Measurements from ENCODE around the gene USP28. TPM values are rescaled to one million over a fixed set of nuclear protein-coding genes. Genes with fewer than 3 reads are reported as not detected.
A peak's percentile ranks its signal among the peaks of the same experiment; 100 is the strongest.
"Not testable (repeated sequence)": the region's sequence is repeated elsewhere in the genome, so short reads cannot be mapped to it uniquely, and the experiment has no call there.

Gene USP28
- polyA plus RNA-seq, 1 experiment: 22.6 TPM

DNA sequence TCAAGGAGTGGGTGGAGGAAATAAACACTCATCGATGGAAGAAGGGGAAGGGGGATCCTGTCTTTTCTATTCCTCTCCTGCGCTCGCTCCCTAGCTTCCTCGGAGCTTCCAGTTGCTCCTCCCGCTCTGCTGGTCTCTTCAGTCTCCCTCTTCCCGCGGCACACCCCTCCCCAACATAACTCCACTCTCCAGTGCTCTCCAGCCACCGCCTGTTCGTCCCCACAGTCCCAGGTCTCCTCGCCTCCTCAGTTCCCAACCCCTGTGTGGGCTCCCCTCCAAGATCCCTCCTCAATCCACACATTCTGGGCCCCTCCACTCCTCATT lies 102.3 kb downstream of the USP28 start:
- no peak for DNase-seq (ENCODE audit: low read depth)
- ChIA-PET POLR2A (no interaction called here), CTCF (interaction anchor here (0.6 to 1.6 kb wide), 12 partner anchors 9 to 506 kb away, joined by 3 to 8 read pairs (median 3); no protein-coding TSS in a partner anchor)
- TF ChIP-seq CTCF (IDR thresholded peaks at IDR 0.05; ENCODE audit: insufficient read depth, low read depth, low read length): no peak
- Histone ChIP-seq H3K27me3 (ENCODE audit: control insufficient read depth, insufficient read depth, low read length) (peaks cover 4% of the 10 kb centered on the region), H3K36me3 (ENCODE audit: control insufficient read depth, insufficient read depth, low read length) (peaks cover 1% of the 10 kb centered on the region; the same call in 1 of the 2 replicates), H3K4me3 (ENCODE audit: low read depth, low read length) (peak overlapping the region; percentile 80)

- DNase-seq (ENCODE audit: low read depth): no peak
- H3K4me3 ChIP-seq (ENCODE audit: low read depth, low read length): no peak overlapping the region
- POLR2A ChIA-PET: no interaction called here
- peaks cover 4% of the 10 kb centered on the region for H3K27me3 ChIP-seq (ENCODE audit: control insufficient read depth, insufficient read depth, low read length)
- TF ChIP-seq CTCF (IDR thresholded peaks at IDR 0.05; ENCODE audit: insufficient read depth, low read depth, low read length): no peak
- peaks cover 1% of the 10 kb centered on the region; the same call in 1 of the 2 replicates for H3K36me3 ChIP-seq (ENCODE audit: control insufficient read depth, insufficient read depth, low read length)
- CTCF ChIA-PET: no interaction called here
Observed at GRCh38 chr11:113771964-113772363, 103.4 kb downstream of the USP28 start.

DNA sequence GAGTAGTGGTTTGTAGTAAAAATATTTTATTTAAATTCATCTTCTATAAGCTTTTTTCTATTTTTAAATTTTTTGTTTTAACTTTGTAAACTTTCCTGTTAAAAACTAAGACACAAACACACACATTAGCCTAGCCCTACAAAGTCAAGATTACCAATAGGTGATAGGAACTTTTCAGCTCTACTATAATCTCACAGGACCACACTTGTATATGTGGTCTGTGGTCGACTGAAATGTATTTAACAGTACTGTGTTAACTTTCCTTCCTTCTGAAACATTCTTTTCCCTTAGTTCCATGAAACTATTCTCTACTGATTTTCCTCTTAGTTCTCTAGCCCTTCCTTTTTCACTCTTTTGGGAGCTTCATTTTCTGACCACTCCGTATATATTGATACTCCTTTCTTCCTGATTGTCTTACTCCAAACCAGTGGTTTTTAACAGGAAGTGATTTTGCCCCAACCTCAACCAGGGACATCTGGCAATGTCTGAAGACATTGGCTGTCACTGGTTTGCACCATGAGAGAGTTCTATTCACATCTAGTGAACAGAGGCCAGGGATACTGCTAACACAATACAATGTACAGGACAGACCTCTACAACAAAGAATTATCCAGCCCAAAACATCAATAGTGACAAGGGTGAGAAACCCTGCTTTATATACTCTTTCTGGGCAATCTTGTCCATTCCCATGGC lies 110.7 kb downstream of the USP28 start:
- no peak for TF ChIP-seq CTCF (IDR thresholded peaks at IDR 0.05; ENCODE audit: insufficient read depth, low read depth, low read length)
- POLR2A ChIA-PET: no interaction called here

GRCh38 chr11:113763040-113763439 lies 112.3 kb downstream of the USP28 start:
- H3K27me3 ChIP-seq (ENCODE audit: control insufficient read depth, insufficient read depth, low read length); H3K4me3 ChIP-seq (ENCODE audit: low read depth, low read length); DNase-seq (ENCODE audit: low read depth); H3K36me3 ChIP-seq (ENCODE audit: control insufficient read depth, insufficient read depth, low read length); POLR2A ChIA-PET; CTCF ChIA-PET: not testable (repeated sequence)

More for the DNA sequence above, 110.7 kb downstream of the USP28 start:
- DNase-seq (ENCODE audit: low read depth): no peak
- Histone ChIP-seq H3K36me3 (ENCODE audit: control insufficient read depth, insufficient read depth, low read length) (peaks cover 6% of the 10 kb centered on the region), H3K4me3 (ENCODE audit: low read depth, low read length) (no peak overlapping the region), H3K27me3 (ENCODE audit: control insufficient read depth, insufficient read depth, low read length) (no peaks in the 10 kb centered on the region)
- CTCF ChIA-PET: interaction anchor here (1.3 to 1.5 kb wide), 2 partner anchors 9 to 11 kb away, joined by 3 to 4 read pairs; partner anchors contain the start of gene ZW10

DNA sequence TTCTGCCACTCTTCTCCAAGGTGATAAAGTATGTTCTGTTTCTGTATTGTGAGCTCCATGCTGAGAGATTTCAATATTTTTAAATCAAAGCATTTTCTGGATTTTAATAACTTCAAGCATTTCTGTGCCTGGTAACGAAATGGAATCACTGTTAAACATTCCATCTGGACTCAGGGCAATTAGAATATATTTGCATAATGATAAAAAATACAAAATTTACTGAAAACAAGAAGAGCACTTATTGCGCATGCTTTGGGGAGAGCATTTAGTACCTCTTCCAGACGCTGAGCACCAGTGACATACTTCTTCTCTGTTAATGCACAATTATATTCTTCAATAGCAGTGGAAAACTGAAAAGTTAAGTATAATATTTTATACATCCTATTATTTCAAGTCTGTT lies 115.1 kb downstream of the USP28 start:
- H3K4me3 ChIP-seq (ENCODE audit: low read depth, low read length): no peak overlapping the region
- no peak for TF ChIP-seq CTCF (IDR thresholded peaks at IDR 0.05; ENCODE audit: insufficient read depth, low read depth, low read length)
- ChIA-PET CTCF (interaction anchor here (0.6 kb wide), 1 partner anchor 35 kb away, joined by 4 read pairs; no protein-coding TSS in a partner anchor), POLR2A (no interaction called here)
- no peak for DNase-seq (ENCODE audit: low read depth)
- H3K36me3 ChIP-seq (ENCODE audit: control insufficient read depth, insufficient read depth, low read length): peaks cover 11% of the 10 kb centered on the region
- no peaks in the 10 kb centered on the region for H3K27me3 ChIP-seq (ENCODE audit: control insufficient read depth, insufficient read depth, low read length)

GRCh38 chr11:113752932-113753331 lies 122.4 kb downstream of the USP28 start:
- TF ChIP-seq CTCF (IDR thresholded peaks at IDR 0.05; ENCODE audit: insufficient read depth, low read depth, low read length): no peak
- DNase-seq (ENCODE audit: low read depth): no peak
- CTCF ChIA-PET: interaction anchor here (0.7 to 1.6 kb wide), 4 partner anchors 11 to 214 kb away, joined by 3 to 4 read pairs (median 3); partner anchors contain the start of gene ZW10
- Histone ChIP-seq H3K36me3 (ENCODE audit: control insufficient read depth, insufficient read depth, low read length) (peaks cover 3% of the 10 kb centered on the region), H3K27me3 (ENCODE audit: control insufficient read depth, insufficient read depth, low read length) (no peaks in the 10 kb centered on the region), H3K4me3 (ENCODE audit: low read depth, low read length) (no peak overlapping the region)
- POLR2A ChIA-PET: no interaction called here

All from BJ (cell line).